Measurements from ENCODE around the gene PLD3.
"Not testable (repeated sequence)": the region's sequence is repeated elsewhere in the genome, so short reads cannot be mapped to it uniquely, and the experiment has no call there.

Gene PLD3

DNA sequence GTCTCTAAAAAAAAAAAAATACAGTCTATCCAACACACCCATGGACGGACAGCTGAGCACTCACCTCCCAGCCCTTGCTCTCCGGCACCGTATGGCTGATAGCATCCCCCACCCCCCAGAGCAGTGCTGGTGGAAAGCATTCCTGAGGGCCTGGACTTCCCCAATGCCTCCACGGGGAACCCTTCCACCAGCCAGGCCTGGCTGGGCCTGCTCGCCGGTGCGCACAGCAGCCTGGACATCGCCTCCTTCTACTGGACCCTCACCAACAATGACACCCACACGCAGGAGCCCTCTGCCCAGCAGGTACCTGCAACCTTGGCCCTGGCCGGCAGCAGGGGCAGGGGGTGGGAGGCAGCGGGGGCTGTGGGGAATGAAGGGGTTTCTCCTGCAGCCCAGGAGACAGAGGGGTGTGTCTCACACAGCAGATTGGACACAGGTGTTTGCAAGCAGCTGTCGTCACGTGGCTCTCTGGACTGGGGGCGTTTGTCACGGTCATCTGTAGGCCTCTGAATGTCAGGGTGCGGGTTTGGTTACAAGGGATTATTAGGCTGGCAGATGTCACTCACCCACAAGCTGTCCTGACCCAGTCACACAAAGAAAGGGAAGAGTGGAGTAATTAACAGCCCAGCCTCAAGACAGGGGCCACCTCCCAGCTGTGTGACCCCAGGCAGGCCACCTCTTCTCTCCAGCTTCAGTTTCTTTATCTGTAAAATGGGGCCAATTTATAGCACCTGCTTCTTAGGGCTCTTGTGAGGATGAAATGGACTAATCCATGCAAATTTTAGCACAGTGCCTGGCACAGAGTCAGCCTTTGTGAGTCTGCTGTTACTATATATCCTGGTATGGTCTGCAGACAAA is 19.3 kb downstream of the PLD3 start:
- TF ChIP-seq POLR2A (IDR thresholded peaks at IDR 0.05; ENCODE audit: extremely low read depth, insufficient read length) (no peak), MYC (IDR thresholded peaks at IDR 0.05; ENCODE audit: low read depth, low read length) (no peak), CTCF (IDR thresholded peaks at IDR 0.05; ENCODE audit: low read depth, low read length) (no peak)
- TF ChIP-seq, protein P1, sequence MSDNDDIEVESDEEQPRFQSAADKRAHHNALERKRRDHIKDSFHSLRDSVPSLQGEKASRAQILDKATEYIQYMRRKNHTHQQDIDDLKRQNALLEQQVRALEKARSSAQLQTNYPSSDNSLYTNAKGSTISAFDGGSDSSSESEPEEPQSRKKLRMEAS (IDR thresholded peaks at IDR 0.05; ENCODE audit: low read depth, low read length) = no peak
- no peak for DNase-seq (ENCODE audit: low read depth)
- no peak overlapping the region for H3K4me3 ChIP-seq (ENCODE audit: low read depth, low read length)

- DNase-seq (ENCODE audit: low read depth) = no peak
- TF ChIP-seq POLR2A (IDR thresholded peaks at IDR 0.05; ENCODE audit: extremely low read depth, insufficient read length) (no peak), MYC (IDR thresholded peaks at IDR 0.05; ENCODE audit: low read depth, low read length) (no peak), CTCF (IDR thresholded peaks at IDR 0.05; ENCODE audit: low read depth, low read length) (no peak)
- TF ChIP-seq, protein P1 (IDR thresholded peaks at IDR 0.05; ENCODE audit: low read depth, low read length) = no peak
- no peak overlapping the region for H3K4me3 ChIP-seq (ENCODE audit: low read depth, low read length)
These were observed 21.3 kb downstream of the PLD3 start for GRCh38 chr19:40369797-40370196.

- DNase-seq (ENCODE audit: low read depth); H3K4me3 ChIP-seq (ENCODE audit: low read depth, low read length): not testable (repeated sequence)
These were observed 21.8 kb downstream of the PLD3 start for GRCh38 chr19:40370253-40370652.

DNA sequence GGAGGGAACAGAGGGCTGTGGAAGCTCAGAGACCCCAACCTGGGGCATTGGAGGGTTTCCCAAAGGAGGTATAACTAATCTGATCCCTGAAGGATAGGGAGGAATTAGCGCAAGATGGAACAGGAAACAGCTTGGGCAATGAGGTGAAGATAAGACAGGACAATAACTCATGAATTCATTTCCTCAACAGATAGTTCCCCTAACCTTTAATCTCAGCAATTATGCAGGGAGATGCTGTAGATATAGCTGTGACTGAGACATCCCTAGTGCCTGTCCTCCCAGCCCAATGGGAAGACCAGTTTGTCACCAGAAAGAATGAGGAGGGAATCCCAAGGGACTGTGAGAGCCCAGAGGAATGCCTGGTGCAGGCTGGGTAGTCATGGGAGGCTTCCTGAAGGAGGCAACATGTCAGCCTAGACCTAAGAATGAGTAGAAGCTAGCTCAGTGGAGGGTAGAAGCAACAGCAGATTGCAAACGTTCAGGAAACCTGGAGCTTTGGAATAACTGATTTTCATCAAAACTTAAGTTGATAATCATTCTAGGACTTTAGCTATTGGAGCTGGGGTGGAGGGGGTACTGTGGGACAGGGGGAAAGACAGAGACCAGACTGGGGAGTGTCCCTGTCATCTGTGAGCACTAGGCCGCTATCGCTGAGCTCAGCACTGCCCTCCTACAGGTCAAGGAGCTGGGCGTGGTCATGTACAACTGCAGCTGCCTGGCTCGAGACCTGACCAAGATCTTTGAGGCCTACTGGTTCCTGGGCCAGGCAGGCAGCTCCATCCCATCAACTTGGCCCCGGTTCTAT is 22.7 kb downstream of the PLD3 start:
- TF ChIP-seq, protein P1 (IDR thresholded peaks at IDR 0.05; ENCODE audit: low read depth, low read length) = no peak
- TF ChIP-seq CTCF (IDR thresholded peaks at IDR 0.05; ENCODE audit: low read depth, low read length) (no peak), MYC (IDR thresholded peaks at IDR 0.05; ENCODE audit: low read depth, low read length) (no peak), POLR2A (IDR thresholded peaks at IDR 0.05; ENCODE audit: extremely low read depth, insufficient read length) (no peak)
- no peak overlapping the region for H3K4me3 ChIP-seq (ENCODE audit: low read depth, low read length)
- no peak for DNase-seq (ENCODE audit: low read depth)

DNA sequence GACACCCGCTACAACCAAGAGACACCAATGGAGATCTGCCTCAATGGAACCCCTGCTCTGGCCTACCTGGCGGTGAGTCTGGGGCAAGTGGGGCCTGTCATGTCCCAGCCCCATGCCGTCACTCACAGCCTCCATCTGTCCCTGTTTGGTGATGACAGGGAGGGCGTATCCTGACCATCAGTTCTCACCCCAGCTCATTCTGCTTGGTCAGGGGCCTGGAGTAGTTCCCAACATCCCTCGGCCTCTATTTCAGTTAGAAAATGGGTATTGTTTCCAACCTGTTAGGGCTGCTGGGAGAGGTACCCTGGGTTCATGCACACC is 23.3 kb downstream of the PLD3 start:
- H3K4me3 ChIP-seq (ENCODE audit: low read depth, low read length) = no peak overlapping the region
- no peak for TF ChIP-seq POLR2A (IDR thresholded peaks at IDR 0.05; ENCODE audit: extremely low read depth, insufficient read length)
- TF ChIP-seq, protein P1 (IDR thresholded peaks at IDR 0.05; ENCODE audit: low read depth, low read length) = no peak
- no peak for TF ChIP-seq CTCF (IDR thresholded peaks at IDR 0.05; ENCODE audit: low read depth, low read length)
- no peak for TF ChIP-seq MYC (IDR thresholded peaks at IDR 0.05; ENCODE audit: low read depth, low read length)
- no peak for DNase-seq (ENCODE audit: low read depth)

GRCh38 chr19:40374084-40374483 is 25.6 kb downstream of the PLD3 start:
- DNase-seq (ENCODE audit: low read depth) = no peak
- H3K4me3 ChIP-seq (ENCODE audit: low read depth, low read length) = no peak overlapping the region
- TF ChIP-seq, protein P1 (IDR thresholded peaks at IDR 0.05; ENCODE audit: low read depth, low read length) = no peak
- TF ChIP-seq POLR2A (IDR thresholded peaks at IDR 0.05; ENCODE audit: extremely low read depth, insufficient read length) (no peak), MYC (IDR thresholded peaks at IDR 0.05; ENCODE audit: low read depth, low read length) (no peak), CTCF (IDR thresholded peaks at IDR 0.05; ENCODE audit: low read depth, low read length) (no peak)
